HEK293 (cell line): ENCODE results near the gene TMEM179.

Source experiments
- CTCF ChIA-PET: fragments of 350-600 bp; formaldehyde crosslinking; extraction: SDS; loops from one replicate; lab custom pipeline; 2021; ENCODE audit warnings: antibody characterized with exemption; lab: Yijun Ruan, JAX
- POLR2A ChIA-PET: fragments of 300-600 bp; formaldehyde crosslinking; extraction: SDS; loops from one replicate; lab custom pipeline; 2020; ENCODE audit warnings: antibody characterized with exemption, inconsistent platforms; lab: Yijun Ruan, JAX
- H3K27ac ChIP-seq: fragments of 200-500 bp; sonication (Bioruptor generic); 2 replicates; pipeline ENCODE4 v1.5.1; 2014; ENCODE audit warnings: low read depth, low read length, control low read depth, inconsistent platforms; ENCODE audit errors: extremely low read depth
- H3K36me3 ChIP-seq, 2 experiments: fragments of 200-500 bp in 1 of 2; sonication (Bioruptor generic) in 1 of 2; 1 replicate in 1 of 2; 2 replicates in 1 of 2; pipeline ENCODE4 v1.5.1; 2014 to 2017; ENCODE audit warnings: inconsistent platforms in 2 of 2, low read length in 2 of 2; ENCODE audit not compliant: control insufficient read depth in 2 of 2, insufficient read depth in 1 of 2
- H3K4me1 ChIP-seq: fragments of 200-500 bp; sonication (Bioruptor generic); 2 replicates; pipeline ENCODE4 v1.5.1; 2014; ENCODE audit warnings: mild to moderate bottlenecking, low read length, inconsistent platforms; ENCODE audit not compliant: control insufficient read depth, insufficient read depth
- H3K4me3 ChIP-seq: 2 replicates; pipeline ENCODE4 v1.5.1; 2011; ENCODE audit warnings: low read depth, mild to moderate bottlenecking, control low read depth, low read length, moderate library complexity
- H3K9me3 ChIP-seq: fragments of 200-500 bp; sonication (Bioruptor generic); 2 replicates; pipeline ENCODE4 v1.5.1; 2014; ENCODE audit warnings: low read depth, low read length, inconsistent platforms; ENCODE audit not compliant: control insufficient read depth, insufficient read depth
- EGR2 ChIP-seq: fragments of 450-650 bp; formaldehyde crosslinking; IDR thresholded peaks from 2 replicates; pipeline ENCODE4 v1.5.1; 2016; ENCODE audit warnings: low read depth, missing biosample characterization, missing genetic modification characterization
- GLI2 ChIP-seq: fragments of 450-650 bp; formaldehyde crosslinking; IDR thresholded peaks from 2 replicates; pipeline ENCODE4; 2017; ENCODE audit warnings: missing biosample characterization, missing genetic modification characterization, low read depth, borderline replicate concordance
- GLIS2 ChIP-seq: fragments of 450-650 bp; formaldehyde crosslinking; IDR thresholded peaks from 2 replicates; pipeline ENCODE4 v1.5.1; 2016; ENCODE audit warnings: missing biosample characterization, missing genetic modification characterization
- HOXD13 ChIP-seq: sonication (generic); formaldehyde crosslinking; IDR thresholded peaks from 2 replicates; pipeline ENCODE4 v1.8.0; 2022; ENCODE audit warnings: missing genetic modification reagents, borderline replicate concordance
- KLF8 ChIP-seq: fragments of 450-650 bp; formaldehyde crosslinking; IDR thresholded peaks from 2 replicates; pipeline ENCODE4 v1.5.1; 2016; ENCODE audit warnings: missing biosample characterization, missing genetic modification characterization
- ZBTB1 ChIP-seq: fragments of 450-650 bp; formaldehyde crosslinking; IDR thresholded peaks from 2 replicates; pipeline ENCODE4 v1.5.1; 2016; ENCODE audit warnings: missing biosample characterization, missing genetic modification characterization
- ZBTB17 ChIP-seq: fragments of 450-650 bp; formaldehyde crosslinking; IDR thresholded peaks from 2 replicates; pipeline ENCODE4 v1.5.1; 2016; ENCODE audit warnings: missing biosample characterization, missing genetic modification characterization
- ZBTB20 ChIP-seq: fragments of 450-650 bp; formaldehyde crosslinking; IDR thresholded peaks from 2 replicates; pipeline ENCODE4 v1.5.1; 2016; ENCODE audit warnings: missing biosample characterization, missing genetic modification characterization
- ZFHX2 ChIP-seq: fragments of 450-650 bp; formaldehyde crosslinking; conservative IDR thresholded peaks from 2 replicates; pipeline ENCODE4 v1.5.1; 2016; ENCODE audit warnings: missing biosample characterization, missing genetic modification characterization
- ZFP41 ChIP-seq: fragments of 450-650 bp; formaldehyde crosslinking; IDR thresholded peaks from 2 replicates; pipeline ENCODE4 v1.5.1; 2016; ENCODE audit warnings: missing biosample characterization, missing genetic modification characterization, borderline replicate concordance
- ZFP69B ChIP-seq: fragments of 450-650 bp; formaldehyde crosslinking; IDR thresholded peaks from 2 replicates; pipeline ENCODE4 v1.5.1; 2016; ENCODE audit warnings: missing biosample characterization, missing genetic modification characterization
- ZIC2 ChIP-seq: fragments of 450-650 bp; formaldehyde crosslinking; IDR thresholded peaks from 2 replicates; pipeline ENCODE4 v1.5.1; 2016; ENCODE audit warnings: missing biosample characterization, missing genetic modification characterization
- ZNF157 ChIP-seq: fragments of 450-650 bp; formaldehyde crosslinking; IDR thresholded peaks from 2 replicates; pipeline ENCODE4 v1.5.1; 2016; ENCODE audit warnings: missing biosample characterization, missing genetic modification characterization
- ZNF19 ChIP-seq: fragments of 450-650 bp; formaldehyde crosslinking; IDR thresholded peaks from 2 replicates; pipeline ENCODE4; 2016; ENCODE audit warnings: missing biosample characterization, missing genetic modification characterization, low read depth
- ZNF239 ChIP-seq: fragments of 450-650 bp; formaldehyde crosslinking; IDR thresholded peaks from 2 replicates; pipeline ENCODE4 v1.5.1; 2016; ENCODE audit warnings: missing biosample characterization, missing genetic modification characterization
- ZNF26 ChIP-seq: fragments of 450-650 bp; formaldehyde crosslinking; IDR thresholded peaks from 2 replicates; pipeline ENCODE4 v1.5.1; 2016; ENCODE audit warnings: missing biosample characterization, missing genetic modification characterization
- ZNF391 ChIP-seq: fragments of 450-650 bp; formaldehyde crosslinking; IDR thresholded peaks from 2 replicates; pipeline ENCODE4 v1.5.1; 2016; ENCODE audit warnings: low read depth, missing biosample characterization, missing genetic modification characterization, borderline replicate concordance
- ZNF549 ChIP-seq: fragments of 450-650 bp; IDR thresholded peaks from 2 replicates; pipeline ENCODE4 v1.5.1; 2018; ENCODE audit warnings: missing biosample characterization, missing genetic modification characterization, mild to moderate bottlenecking, inconsistent platforms, moderate library complexity
- ZNF692 ChIP-seq: fragments of 450-650 bp; formaldehyde crosslinking; IDR thresholded peaks from 2 replicates; pipeline ENCODE4 v1.5.1; 2016; ENCODE audit warnings: missing biosample characterization, missing genetic modification characterization
- ZNF768 ChIP-seq: fragments of 450-650 bp; formaldehyde crosslinking; IDR thresholded peaks from 2 replicates; pipeline ENCODE4 v1.5.1; 2018; ENCODE audit warnings: missing biosample characterization, mild to moderate bottlenecking, missing genetic modification characterization
- TF ChIP-seq, protein P1 (sequence below): fragments of 450-650 bp; formaldehyde crosslinking; IDR thresholded peaks from 2 replicates; pipeline ENCODE4 v1.5.1; 2017; ENCODE audit warnings: missing biosample characterization, missing genetic modification characterization
- TF ChIP-seq, protein P2 (sequence below): fragments of 450-650 bp; formaldehyde crosslinking; IDR thresholded peaks from 2 replicates; pipeline ENCODE4 v1.5.1; 2016; ENCODE audit warnings: missing biosample characterization, missing genetic modification characterization

TMEM179 gene

GRCh38 chr14:104573930-104574329 lies 30.6 kb downstream of the TMEM179 start:
- ChIA-PET CTCF (interaction anchor here (1.8 kb wide), 2 partner anchors 10 to 498 kb away, joined by 5 to 8 read pairs; no protein-coding TSS in a partner anchor), POLR2A (no interaction called here)
- H3K4me3 ChIP-seq: no peak overlapping the region
- no peaks in the 10 kb centered on the region for H3K36me3 ChIP-seq
- H3K4me1 ChIP-seq: no peaks in the 10 kb centered on the region
- H3K9me3 ChIP-seq: no peaks in the 10 kb centered on the region
- no peak overlapping the region for H3K27ac ChIP-seq
- TF ChIP-seq HOXD13 (CRISPR knock-in tag): no peak
- peak; percentile 35; the same call in 1 of the 2 replicates for TF ChIP-seq ZFHX2 (tag by site-specific recombination)
- no peak for TF ChIP-seq ZNF239 (tag by site-specific recombination)
- TF ChIP-seq ZFP41 (tag by site-specific recombination): no peak
- TF ChIP-seq ZIC2 (tag by site-specific recombination): peak; percentile 39; the same call in 1 of the 2 replicates

DNA sequence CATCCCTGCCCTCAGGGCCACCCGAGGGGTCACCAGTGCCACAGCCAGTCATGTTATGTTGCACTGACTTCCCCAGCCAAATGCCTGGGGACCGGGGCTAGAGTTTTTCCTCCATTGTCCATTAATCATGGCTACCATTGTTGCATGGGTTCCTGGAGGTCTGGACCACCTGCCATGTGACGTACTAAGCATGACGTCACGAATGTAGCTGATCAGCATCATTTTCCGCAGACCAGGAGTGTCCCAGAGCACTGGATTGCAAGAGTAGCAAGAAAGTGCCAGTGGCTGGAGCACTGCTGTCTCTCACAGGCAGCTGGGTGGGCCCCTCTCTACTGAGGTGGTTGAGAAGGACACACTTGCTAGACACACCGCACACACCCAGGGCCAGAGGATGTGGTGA lies 31.9 kb downstream of the TMEM179 start:
- H3K4me3 ChIP-seq: no peak overlapping the region
- POLR2A ChIA-PET: no interaction called here

DNA sequence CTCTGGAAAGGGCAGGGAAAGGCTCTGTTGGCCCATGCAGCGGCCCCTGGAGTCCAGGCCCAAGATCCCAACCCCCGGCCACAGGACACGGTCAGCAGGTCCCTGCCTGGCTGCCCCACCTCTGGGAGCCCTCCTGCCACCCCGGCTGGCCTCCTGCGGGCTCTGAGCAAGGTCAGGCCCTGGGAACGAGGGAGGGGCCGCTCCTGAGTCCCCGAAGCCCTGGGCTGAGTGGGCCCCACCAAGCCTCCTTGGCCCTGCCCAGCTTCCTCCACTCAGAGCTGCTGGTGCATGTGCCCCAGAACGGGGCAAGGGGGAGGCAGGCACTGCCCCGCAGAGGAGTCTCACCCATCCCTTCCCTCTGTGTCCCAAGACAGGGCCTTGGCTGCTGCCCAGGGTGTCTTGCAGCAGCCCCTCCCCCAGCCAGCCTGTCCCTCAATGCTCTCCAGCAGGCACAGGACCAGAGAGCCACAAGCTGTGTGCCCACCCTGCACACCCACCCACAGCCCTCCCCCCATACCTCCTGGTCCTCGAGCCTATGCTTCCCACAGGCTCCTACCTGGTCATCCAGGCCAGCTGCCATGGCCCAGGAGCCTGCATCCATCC lies 32.4 kb downstream of the TMEM179 start:
- no peaks in the 10 kb centered on the region for H3K36me3 ChIP-seq
- H3K27ac ChIP-seq: no peak overlapping the region
- POLR2A ChIA-PET: no interaction called here
- no peak overlapping the region for H3K4me3 ChIP-seq
- TF ChIP-seq ZNF26 (no peak), ZFP69B (tag by site-specific recombination) (peak; percentile 72), ZNF692 (peak; percentile 86), ZBTB20 (tag by site-specific recombination) (no peak)
- TF ChIP-seq, all 188 proteins: peak for 2
- Histone ChIP-seq H3K9me3 (no peaks in the 10 kb centered on the region), H3K4me1 (no peaks in the 10 kb centered on the region)
- CTCF ChIA-PET: no interaction called here

More for the DNA sequence above, 31.9 kb downstream of the TMEM179 start:
- H3K4me1 ChIP-seq: no peaks in the 10 kb centered on the region
- no peaks in the 10 kb centered on the region for H3K9me3 ChIP-seq
- TF ChIP-seq ZNF768 (tag by site-specific recombination): no peak
- TF ChIP-seq ZFP69B (tag by site-specific recombination): 0 out of 2 replicates have a peak, but pooled peaks have one; percentile 28
- 0 out of 2 replicates have a peak, but pooled peaks have one; percentile 23 for TF ChIP-seq ZBTB17 (tag by site-specific recombination)
- TF ChIP-seq, all 188 proteins: peak for 2
- CTCF ChIA-PET: interaction anchor here (1.8 kb wide), 2 partner anchors 8 to 496 kb away, joined by 5 to 8 read pairs; no protein-coding TSS in a partner anchor
- H3K27ac ChIP-seq: no peak overlapping the region
- no peaks in the 10 kb centered on the region for H3K36me3 ChIP-seq

- Histone ChIP-seq H3K4me3 (no peak overlapping the region), H3K36me3 (no peaks in the 10 kb centered on the region), H3K27ac (no peak overlapping the region), H3K9me3 (no peaks in the 10 kb centered on the region), H3K4me1 (no peaks in the 10 kb centered on the region)
- CTCF ChIA-PET: no interaction called here
- POLR2A ChIA-PET: no interaction called here
- no peak for TF ChIP-seq ZNF549 (tag by site-specific recombination)
- TF ChIP-seq ZNF391: no peak
- TF ChIP-seq, protein P1, sequence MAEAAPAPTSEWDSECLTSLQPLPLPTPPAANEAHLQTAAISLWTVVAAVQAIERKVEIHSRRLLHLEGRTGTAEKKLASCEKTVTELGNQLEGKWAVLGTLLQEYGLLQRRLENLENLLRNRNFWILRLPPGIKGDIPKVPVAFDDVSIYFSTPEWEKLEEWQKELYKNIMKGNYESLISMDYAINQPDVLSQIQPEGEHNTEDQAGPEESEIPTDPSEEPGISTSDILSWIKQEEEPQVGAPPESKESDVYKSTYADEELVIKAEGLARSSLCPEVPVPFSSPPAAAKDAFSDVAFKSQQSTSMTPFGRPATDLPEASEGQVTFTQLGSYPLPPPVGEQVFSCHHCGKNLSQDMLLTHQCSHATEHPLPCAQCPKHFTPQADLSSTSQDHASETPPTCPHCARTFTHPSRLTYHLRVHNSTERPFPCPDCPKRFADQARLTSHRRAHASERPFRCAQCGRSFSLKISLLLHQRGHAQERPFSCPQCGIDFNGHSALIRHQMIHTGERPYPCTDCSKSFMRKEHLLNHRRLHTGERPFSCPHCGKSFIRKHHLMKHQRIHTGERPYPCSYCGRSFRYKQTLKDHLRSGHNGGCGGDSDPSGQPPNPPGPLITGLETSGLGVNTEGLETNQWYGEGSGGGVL (tag by site-specific recombination): no peak
- no peak for TF ChIP-seq GLI2 (tag by site-specific recombination)
- TF ChIP-seq ZBTB1 (tag by site-specific recombination): no peak
- no peak for TF ChIP-seq EGR2
- TF ChIP-seq, protein P2, sequence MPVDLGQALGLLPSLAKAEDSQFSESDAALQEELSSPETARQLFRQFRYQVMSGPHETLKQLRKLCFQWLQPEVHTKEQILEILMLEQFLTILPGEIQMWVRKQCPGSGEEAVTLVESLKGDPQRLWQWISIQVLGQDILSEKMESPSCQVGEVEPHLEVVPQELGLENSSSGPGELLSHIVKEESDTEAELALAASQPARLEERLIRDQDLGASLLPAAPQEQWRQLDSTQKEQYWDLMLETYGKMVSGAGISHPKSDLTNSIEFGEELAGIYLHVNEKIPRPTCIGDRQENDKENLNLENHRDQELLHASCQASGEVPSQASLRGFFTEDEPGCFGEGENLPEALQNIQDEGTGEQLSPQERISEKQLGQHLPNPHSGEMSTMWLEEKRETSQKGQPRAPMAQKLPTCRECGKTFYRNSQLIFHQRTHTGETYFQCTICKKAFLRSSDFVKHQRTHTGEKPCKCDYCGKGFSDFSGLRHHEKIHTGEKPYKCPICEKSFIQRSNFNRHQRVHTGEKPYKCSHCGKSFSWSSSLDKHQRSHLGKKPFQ (tag by site-specific recombination): no peak
- TF ChIP-seq GLIS2: no peak
- TF ChIP-seq ZNF19 (tag by site-specific recombination): no peak
- no peak for TF ChIP-seq ZNF157 (tag by site-specific recombination)
- TF ChIP-seq KLF8 (tag by site-specific recombination): no peak
These were observed 33.3 kb downstream of the TMEM179 start for GRCh38 chr14:104571246-104571645.
